ENCODE data around the gene NUCKS1.

Gene NUCKS1

GRCh38 chr1:205669341-205670149 lies 80.4 kb downstream of the NUCKS1 start:
- no peak for TF ChIP-seq CTCF (IDR thresholded peaks at IDR 0.05; ENCODE audit: extremely low read depth, insufficient read depth, missing control alignments)
- in situ Hi-C loops (cut with MboI; ENCODE audit: low pct_unique_long_range_greater_than_20kb, low sequenced_read_pairs, unreplicated experiment), result loop anchor here (5.0 to 10.0 kb wide), 2 partner anchors 38 to 145 kb away; no protein-coding TSS in a partner anchor
- DNase-seq (ENCODE audit: low spot score), result peak; percentile 70

- in situ Hi-C loops (cut with MboI; ENCODE audit: low pct_unique_long_range_greater_than_20kb, low sequenced_read_pairs, unreplicated experiment), result loop anchor here (5.0 to 10.0 kb wide), 2 partner anchors 38 to 144 kb away; no protein-coding TSS in a partner anchor
- TF ChIP-seq CTCF (IDR thresholded peaks at IDR 0.05; ENCODE audit: extremely low read depth, insufficient read depth, missing control alignments), result peak; percentile 28
- DNase-seq (ENCODE audit: low spot score), result peak; percentile 79
Observed at GRCh38 chr1:205668951-205669340, 81.0 kb downstream of the NUCKS1 start.

- in situ Hi-C loops (cut with MboI; ENCODE audit: low pct_unique_long_range_greater_than_20kb, low sequenced_read_pairs, unreplicated experiment), result loop anchor here (5.0 to 10.0 kb wide), 2 partner anchors 39 to 143 kb away; no protein-coding TSS in a partner anchor
- no peak for TF ChIP-seq CTCF (IDR thresholded peaks at IDR 0.05; ENCODE audit: extremely low read depth, insufficient read depth, missing control alignments)
- DNase-seq (ENCODE audit: low spot score), result peak; percentile 34
Observed at GRCh38 chr1:205667909-205668643, 81.9 kb downstream of the NUCKS1 start.

GRCh38 chr1:205666372-205667166 lies 83.4 kb downstream of the NUCKS1 start:
- in situ Hi-C loops (cut with MboI; ENCODE audit: low pct_unique_long_range_greater_than_20kb, low sequenced_read_pairs, unreplicated experiment), result loop anchor here (5.0 to 10.0 kb wide), 2 partner anchors 41 to 142 kb away; no protein-coding TSS in a partner anchor
- TF ChIP-seq CTCF (IDR thresholded peaks at IDR 0.05; ENCODE audit: extremely low read depth, insufficient read depth, missing control alignments), result no peak
- DNase-seq (ENCODE audit: low spot score), result no peak

GRCh38 chr1:205665201-205666045 lies 84.6 kb downstream of the NUCKS1 start:
- in situ Hi-C loops (cut with MboI; ENCODE audit: low pct_unique_long_range_greater_than_20kb, low sequenced_read_pairs, unreplicated experiment), result loop anchor here (5.0 to 10.0 kb wide), 2 partner anchors 42 to 141 kb away; no protein-coding TSS in a partner anchor

More at GRCh38 chr1:205665201-205666045, 84.6 kb downstream of the NUCKS1 start:
- no peak for TF ChIP-seq CTCF (IDR thresholded peaks at IDR 0.05; ENCODE audit: extremely low read depth, insufficient read depth, missing control alignments)
- DNase-seq (ENCODE audit: low spot score), result peak; percentile 48

All from GM13977 (cell line).